KOPT-K1 (cell line): ENCODE results near the gene NAV1.

Experiments
- H3K27ac ChIP-seq: fragments of 200-600 bp; sonication (generic); 2 replicates; pipeline ENCODE4 v1.5.1; 2016; ENCODE audit warnings: antibody characterized with exemption, mild to moderate bottlenecking, low read depth, low read length; ENCODE audit not compliant: poor library complexity, severe bottlenecking
- H3K36me3 ChIP-seq: fragments of 200-600 bp; sonication (generic); 2 replicates; pipeline ENCODE4 v1.5.1; 2017; ENCODE audit warnings: antibody characterized with exemption, mild to moderate bottlenecking, low read length, moderate library complexity; ENCODE audit not compliant: insufficient read depth
- H3K9me3 ChIP-seq: fragments of 200-600 bp; sonication (generic); 2 replicates; pipeline ENCODE4 v1.5.1; 2017; ENCODE audit warnings: antibody characterized with exemption, low read length, mild to moderate bottlenecking; ENCODE audit not compliant: insufficient read depth, poor library complexity, severe bottlenecking

Gene NAV1

GRCh38 chr1:201586806-201587205 lies 47.9 kb downstream of the NAV1 start:
- H3K36me3 ChIP-seq = no peaks in the 10 kb centered on the region
- no peaks in the 10 kb centered on the region for H3K9me3 ChIP-seq
- H3K27ac ChIP-seq = no peak overlapping the region

- Histone ChIP-seq H3K36me3 (no peaks in the 10 kb centered on the region), H3K9me3 (no peaks in the 10 kb centered on the region), H3K27ac (no peak overlapping the region)
These were observed 48.8 kb downstream of the NAV1 start for GRCh38 chr1:201587729-201588128.
